ENCODE measurements around the gene ACSM5.

DNA sequence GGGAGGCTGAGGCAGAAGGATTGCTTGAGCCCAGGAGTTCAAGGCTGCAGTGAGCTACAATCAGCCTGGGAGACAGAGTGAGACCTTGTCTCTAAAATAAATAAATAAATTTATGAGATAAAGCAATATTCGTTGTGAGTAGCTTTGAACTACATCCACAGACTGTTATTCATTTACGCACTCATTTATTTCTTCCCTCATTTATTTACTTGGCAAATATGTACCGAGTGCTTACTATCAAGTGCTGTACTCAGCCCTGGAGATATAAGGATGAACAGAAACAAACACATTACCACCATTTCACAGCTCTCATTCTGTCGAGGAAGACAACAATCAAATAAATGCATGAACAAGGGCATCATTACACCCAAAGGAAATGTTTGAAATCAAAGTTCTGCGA is 32.2 kb upstream of the ACSM5 start:
- TF ChIP-seq, protein P1, sequence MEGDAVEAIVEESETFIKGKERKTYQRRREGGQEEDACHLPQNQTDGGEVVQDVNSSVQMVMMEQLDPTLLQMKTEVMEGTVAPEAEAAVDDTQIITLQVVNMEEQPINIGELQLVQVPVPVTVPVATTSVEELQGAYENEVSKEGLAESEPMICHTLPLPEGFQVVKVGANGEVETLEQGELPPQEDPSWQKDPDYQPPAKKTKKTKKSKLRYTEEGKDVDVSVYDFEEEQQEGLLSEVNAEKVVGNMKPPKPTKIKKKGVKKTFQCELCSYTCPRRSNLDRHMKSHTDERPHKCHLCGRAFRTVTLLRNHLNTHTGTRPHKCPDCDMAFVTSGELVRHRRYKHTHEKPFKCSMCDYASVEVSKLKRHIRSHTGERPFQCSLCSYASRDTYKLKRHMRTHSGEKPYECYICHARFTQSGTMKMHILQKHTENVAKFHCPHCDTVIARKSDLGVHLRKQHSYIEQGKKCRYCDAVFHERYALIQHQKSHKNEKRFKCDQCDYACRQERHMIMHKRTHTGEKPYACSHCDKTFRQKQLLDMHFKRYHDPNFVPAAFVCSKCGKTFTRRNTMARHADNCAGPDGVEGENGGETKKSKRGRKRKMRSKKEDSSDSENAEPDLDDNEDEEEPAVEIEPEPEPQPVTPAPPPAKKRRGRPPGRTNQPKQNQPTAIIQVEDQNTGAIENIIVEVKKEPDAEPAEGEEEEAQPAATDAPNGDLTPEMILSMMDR (IDR thresholded peaks at IDR 0.05), result no peak
- TF ChIP-seq POLR2A (IDR thresholded peaks at IDR 0.05), result no peak
